Measurements from ENCODE around the gene KCNH5. TPM values are rescaled to one million over a fixed set of nuclear protein-coding genes. Genes with fewer than 3 reads are reported as not detected.
A peak's percentile ranks its signal among the peaks of the same experiment; 100 is the strongest.

Gene KCNH5, protein sequence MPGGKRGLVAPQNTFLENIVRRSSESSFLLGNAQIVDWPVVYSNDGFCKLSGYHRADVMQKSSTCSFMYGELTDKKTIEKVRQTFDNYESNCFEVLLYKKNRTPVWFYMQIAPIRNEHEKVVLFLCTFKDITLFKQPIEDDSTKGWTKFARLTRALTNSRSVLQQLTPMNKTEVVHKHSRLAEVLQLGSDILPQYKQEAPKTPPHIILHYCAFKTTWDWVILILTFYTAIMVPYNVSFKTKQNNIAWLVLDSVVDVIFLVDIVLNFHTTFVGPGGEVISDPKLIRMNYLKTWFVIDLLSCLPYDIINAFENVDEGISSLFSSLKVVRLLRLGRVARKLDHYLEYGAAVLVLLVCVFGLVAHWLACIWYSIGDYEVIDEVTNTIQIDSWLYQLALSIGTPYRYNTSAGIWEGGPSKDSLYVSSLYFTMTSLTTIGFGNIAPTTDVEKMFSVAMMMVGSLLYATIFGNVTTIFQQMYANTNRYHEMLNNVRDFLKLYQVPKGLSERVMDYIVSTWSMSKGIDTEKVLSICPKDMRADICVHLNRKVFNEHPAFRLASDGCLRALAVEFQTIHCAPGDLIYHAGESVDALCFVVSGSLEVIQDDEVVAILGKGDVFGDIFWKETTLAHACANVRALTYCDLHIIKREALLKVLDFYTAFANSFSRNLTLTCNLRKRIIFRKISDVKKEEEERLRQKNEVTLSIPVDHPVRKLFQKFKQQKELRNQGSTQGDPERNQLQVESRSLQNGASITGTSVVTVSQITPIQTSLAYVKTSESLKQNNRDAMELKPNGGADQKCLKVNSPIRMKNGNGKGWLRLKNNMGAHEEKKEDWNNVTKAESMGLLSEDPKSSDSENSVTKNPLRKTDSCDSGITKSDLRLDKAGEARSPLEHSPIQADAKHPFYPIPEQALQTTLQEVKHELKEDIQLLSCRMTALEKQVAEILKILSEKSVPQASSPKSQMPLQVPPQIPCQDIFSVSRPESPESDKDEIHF
- total RNA-seq (2014; rRNA removed; shearing (Covaris generic)) = not detected in 2 replicates

DNA sequence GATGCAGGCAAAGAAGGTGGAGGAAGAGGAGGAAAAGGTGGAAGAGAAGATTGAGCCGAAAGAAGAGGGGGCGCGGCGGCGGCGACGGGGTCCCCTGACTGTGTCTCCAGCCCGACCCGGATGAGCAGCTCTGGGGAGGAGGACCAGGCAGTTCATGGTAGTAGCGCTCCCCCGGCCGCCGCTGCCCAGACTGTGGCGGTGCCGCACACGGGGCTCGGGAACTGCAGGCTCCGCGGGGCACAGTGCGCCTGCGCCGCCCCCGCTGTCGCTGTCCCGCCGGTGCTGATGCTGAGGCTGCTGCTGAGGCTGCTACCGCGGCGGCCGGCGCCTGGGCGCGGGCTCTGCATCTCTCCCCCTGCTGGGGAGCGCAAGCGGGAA lies at the start of gene KCNH5:
KCNH5 (minus strand) TSS at position 225 of the 378 bp plus-strand sequence. CDS start 272 bp downstream, outside the sequence.
- DNase-seq (ENCODE audit: low spot score) = peak; percentile 29
- in situ Hi-C loops (cut with HindIII; ENCODE audit: low sequenced_read_pairs) = no loop called here

- in situ Hi-C loops (cut with HindIII; ENCODE audit: low sequenced_read_pairs) = no loop called here
- DNase-seq (ENCODE audit: low spot score) = no peak
Measured at GRCh38 chr14:63091394-63091996, 46.2 kb upstream of the KCNH5 start.

DNA sequence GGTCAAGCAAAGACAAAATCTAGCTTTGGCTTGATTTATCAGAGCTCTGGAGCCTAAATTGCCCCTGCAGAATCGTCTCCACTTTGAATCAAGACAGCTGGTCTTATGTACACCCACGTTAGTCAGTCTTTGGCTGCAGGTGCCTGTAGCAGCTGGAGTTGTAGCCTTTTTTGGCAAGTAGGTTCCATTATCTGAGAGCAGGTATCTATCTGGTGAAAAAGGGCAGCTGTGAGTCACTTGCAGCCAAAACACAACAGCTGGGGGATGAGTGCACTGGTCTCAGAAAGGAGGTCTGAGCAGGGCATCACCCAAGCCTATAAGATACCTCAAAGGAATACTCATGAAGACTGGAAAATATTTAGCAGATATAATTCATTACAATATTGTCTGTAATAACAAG lies 43.6 kb upstream of the KCNH5 start:
- DNase-seq (ENCODE audit: low spot score) = no peak
- in situ Hi-C loops (cut with HindIII; ENCODE audit: low sequenced_read_pairs) = no loop called here

DNA sequence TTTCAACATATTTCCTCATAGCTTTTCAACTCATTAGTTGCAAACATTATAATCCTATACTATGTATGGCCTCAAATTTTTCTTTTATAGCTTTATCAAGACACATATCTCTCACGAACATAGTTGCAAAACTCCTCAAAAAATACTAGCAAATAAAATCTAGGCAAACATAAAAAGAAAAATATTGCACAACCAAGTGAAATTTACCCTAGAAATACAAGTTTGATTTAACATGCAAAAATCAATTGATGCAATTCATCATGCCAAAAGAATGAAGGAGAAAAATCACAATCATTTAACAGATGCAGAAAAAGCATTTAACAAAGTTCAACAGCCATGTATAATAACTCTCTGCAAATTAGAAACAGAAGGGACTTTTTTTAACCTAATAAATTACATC lies 33.3 kb upstream of the KCNH5 start:
- in situ Hi-C loops (cut with HindIII; ENCODE audit: low sequenced_read_pairs) = no loop called here
- no peak for DNase-seq (ENCODE audit: low spot score)

DNA sequence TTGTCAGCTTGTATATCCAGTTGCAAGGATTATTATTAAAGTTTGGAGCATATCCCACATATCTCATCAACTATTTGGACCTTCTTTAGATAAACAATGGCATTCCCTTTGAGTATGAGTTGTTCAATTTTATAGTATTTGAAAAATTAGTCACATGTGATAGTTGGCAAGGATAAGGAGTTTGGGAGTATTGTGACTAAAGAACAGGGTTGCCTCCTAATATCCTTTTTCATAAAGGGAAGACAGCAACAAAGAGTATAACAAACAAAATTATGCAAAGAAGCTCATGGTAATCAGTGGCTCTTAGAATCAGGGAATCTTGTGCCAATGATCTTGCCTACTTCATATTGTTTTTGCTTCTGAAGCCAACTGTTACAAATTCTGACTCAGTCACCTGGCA lies 31.2 kb upstream of the KCNH5 start:
- no peak for DNase-seq (ENCODE audit: low spot score)
- in situ Hi-C loops (cut with HindIII; ENCODE audit: low sequenced_read_pairs) = no loop called here

DNA sequence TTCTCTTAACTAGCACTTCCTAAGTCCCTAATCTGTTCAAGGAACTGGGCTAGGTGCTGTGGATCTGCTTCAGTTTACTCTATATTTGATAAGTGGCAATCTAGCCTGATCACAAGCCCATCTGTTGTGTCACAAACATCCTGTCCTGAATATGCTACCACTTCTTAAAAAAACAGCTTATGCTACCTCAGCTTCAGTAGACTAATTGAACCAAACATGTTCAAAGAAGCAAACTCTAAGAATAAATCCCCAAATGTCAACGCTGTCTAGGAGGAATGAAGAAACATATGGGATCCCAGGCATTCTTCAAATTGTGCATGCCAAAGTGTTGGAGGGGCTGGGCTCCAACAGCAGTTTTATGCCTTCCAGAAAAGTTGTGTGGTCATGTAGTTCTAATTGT lies 10.4 kb upstream of the KCNH5 start:
- DNase-seq (ENCODE audit: low spot score) = no peak
- in situ Hi-C loops (cut with HindIII; ENCODE audit: low sequenced_read_pairs) = no loop called here

DNA sequence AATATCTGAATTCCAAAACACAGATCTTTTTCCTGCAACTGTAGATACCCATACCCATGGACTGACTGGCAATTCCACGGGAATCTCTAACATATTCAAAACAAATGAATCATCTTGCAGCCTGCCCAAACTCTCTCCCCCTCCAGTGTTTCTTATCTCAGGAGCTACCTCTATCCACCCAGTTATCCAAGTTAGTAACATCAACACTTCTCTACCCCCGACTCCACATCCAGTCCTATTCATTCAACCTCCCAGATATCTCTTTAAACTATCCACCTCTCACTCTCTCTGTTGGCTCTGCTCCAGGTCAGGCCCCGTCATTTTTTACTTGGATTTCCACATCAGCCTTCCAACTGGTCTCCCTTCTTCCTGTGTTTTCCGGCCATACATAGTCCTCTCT lies 6.7 kb upstream of the KCNH5 start:
- in situ Hi-C loops (cut with HindIII; ENCODE audit: low sequenced_read_pairs) = no loop called here
- no peak for DNase-seq (ENCODE audit: low spot score)

DNA sequence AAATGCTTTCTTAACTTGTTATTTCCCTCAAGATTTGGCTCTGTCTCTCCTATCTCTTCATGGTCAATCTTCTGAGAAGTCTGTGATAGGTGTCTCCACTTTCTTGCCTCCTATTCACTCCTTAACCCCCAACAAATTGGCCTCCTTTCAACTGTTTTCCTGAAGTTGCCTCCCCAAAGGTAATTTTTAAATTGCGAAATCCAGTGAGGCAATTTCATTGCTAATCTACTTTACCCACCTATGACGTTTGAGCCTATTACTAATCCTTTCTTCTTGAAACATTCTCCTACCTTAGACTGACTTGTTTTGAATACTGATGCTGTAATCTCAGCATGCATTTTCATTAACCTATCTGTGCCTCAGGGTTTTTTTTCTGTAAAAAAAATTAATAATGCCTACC lies 6.0 kb upstream of the KCNH5 start:
- in situ Hi-C loops (cut with HindIII; ENCODE audit: low sequenced_read_pairs) = no loop called here

GRCh38 chr14:63050694-63051093 lies 5.4 kb upstream of the KCNH5 start:
- in situ Hi-C loops (cut with HindIII; ENCODE audit: low sequenced_read_pairs) = no loop called here
- DNase-seq (ENCODE audit: low spot score) = no peak

More for the DNA sequence above, 6.0 kb upstream of the KCNH5 start:
- no peak for DNase-seq (ENCODE audit: low spot score)

DNA sequence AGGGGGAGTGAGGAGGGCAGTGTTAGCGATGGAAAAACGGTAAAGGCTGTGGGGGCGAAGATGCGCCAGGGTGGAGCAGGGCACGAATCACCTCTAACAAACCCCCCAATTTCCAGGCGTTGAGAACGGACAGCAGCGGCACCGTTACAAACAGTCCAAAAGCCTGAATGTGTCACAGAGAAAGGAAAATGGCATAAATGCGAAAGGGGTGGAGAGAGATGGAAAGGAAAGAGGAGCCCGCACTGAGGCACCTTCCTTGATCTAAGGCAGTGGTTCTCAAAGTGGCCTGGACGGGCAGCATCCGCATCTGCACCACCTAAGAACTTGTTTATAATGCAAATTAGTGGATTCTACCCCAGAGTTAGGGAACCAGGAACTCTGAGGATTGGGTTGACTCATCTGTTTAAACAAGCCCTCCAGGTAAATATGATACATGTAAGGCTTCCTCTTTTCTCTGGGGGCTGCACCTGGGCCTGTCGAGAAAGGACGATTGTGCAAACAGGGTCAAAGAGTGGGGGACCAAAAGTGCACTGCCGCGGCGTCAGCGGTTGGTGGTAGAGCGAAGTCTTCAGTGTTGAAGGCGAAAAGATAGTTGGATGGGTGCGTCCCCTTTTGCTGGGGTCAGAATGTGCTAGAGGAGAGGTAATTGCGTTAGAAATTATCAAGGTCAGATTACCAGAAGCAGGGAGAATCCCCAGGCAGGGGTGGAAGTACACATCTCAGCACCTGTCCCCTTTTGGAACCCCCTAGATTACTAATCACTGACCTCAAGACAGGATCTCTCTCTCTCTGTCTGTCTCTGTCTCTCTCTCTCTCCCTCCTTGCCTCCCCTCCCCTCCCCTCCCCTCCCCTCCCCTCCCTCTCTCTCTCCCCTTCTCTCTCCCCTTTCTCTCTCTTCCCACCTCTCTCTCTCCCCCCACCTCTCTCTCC lies 1.3 kb upstream of the KCNH5 start:
- in situ Hi-C loops (cut with HindIII; ENCODE audit: low sequenced_read_pairs) = no loop called here
- no peak for DNase-seq (ENCODE audit: low spot score)

GRCh38 chr14:63045612-63046320 lies 508 bp upstream of the KCNH5 start:
- DNase-seq (ENCODE audit: low spot score) = peak; percentile 9
- in situ Hi-C loops (cut with HindIII; ENCODE audit: low sequenced_read_pairs) = no loop called here

DNA sequence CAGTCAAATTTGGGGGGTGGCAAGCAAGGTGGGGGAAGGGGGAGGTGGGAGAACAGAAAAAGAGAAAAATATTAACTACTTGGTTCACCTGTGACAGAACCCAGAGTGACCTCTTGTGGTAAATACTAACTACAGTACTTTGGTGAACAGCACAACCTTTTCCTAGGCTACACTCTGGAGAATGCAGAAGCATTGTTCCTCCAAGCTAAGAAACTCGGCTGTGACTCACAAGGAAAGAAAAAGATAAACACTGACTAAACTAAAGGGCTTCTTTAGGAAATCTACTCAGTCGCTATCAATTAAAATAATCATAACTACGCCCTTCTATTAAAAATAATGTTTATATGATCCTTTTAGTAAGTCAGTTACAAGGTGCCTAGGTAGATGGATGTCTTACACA lies 5.4 kb downstream of the KCNH5 start:
- in situ Hi-C loops (cut with HindIII; ENCODE audit: low sequenced_read_pairs) = no loop called here
- peak; percentile 7 for DNase-seq (ENCODE audit: low spot score)

DNA sequence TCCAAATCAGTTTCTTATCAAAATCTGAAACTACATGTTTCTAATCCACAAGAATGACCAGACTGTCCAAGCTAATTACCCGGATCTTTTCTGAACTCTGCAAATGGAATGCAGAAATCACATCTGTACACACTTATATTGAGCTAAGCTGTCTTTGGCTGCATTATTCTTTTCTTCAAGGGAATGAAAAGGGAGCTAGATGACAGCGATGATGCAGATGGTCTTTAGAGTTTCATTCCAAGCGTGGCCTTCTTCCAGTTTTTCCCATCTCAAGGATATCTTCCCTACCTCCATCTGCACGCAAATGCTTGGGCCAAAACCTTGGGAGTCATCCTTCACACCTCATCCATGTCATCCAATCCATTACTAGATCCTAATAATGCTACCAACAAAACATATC lies 12.6 kb downstream of the KCNH5 start:
- no peak for DNase-seq (ENCODE audit: low spot score)
- in situ Hi-C loops (cut with HindIII; ENCODE audit: low sequenced_read_pairs) = no loop called here

GRCh38 chr14:63032076-63032475 lies 13.2 kb downstream of the KCNH5 start:
- in situ Hi-C loops (cut with HindIII; ENCODE audit: low sequenced_read_pairs) = no loop called here
- no peak for DNase-seq (ENCODE audit: low spot score)

DNA sequence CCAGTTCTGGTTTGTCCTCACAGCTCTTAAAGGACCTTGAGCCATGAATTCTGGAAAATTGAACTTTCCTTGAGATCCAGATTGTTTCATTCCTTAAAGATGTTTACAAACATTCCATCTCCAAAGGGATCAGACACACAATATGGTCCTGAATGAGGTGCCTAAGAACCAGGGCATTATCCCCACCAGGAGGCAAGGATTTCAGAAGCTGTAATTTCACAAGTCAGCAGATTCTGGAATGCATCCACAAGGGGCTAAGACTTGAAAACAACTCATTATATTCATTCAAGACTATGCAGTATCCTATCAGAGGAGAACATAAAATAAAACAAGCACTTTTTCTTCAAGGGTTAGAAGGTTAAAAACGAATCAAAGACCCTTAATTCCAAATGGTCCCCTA lies 15.1 kb downstream of the KCNH5 start:
- DNase-seq (ENCODE audit: low spot score) = no peak
- in situ Hi-C loops (cut with HindIII; ENCODE audit: low sequenced_read_pairs) = no loop called here

GRCh38 chr14:63027719-63028118 lies 17.5 kb downstream of the KCNH5 start:
- in situ Hi-C loops (cut with HindIII; ENCODE audit: low sequenced_read_pairs) = no loop called here
- no peak for DNase-seq (ENCODE audit: low spot score)

- in situ Hi-C loops (cut with HindIII; ENCODE audit: low sequenced_read_pairs) = no loop called here
- DNase-seq (ENCODE audit: low spot score) = no peak
Measured at GRCh38 chr14:63026491-63026890, 18.8 kb downstream of the KCNH5 start.

GRCh38 chr14:63014621-63015020 lies 30.6 kb downstream of the KCNH5 start:
- in situ Hi-C loops (cut with HindIII; ENCODE audit: low sequenced_read_pairs) = no loop called here
- no peak for DNase-seq (ENCODE audit: low spot score)
